Breast epithelium (tissue), 3 donors: ENCODE results near the gene ZNF470.

Source experiments
- CTCF ChIP-seq, 3 donors: fragments of 450-650 bp; IDR thresholded peaks; one replicate each; pipeline ENCODE4 v1.5.1; 2016 to 2017; ENCODE audit warnings: antibody characterized with exemption in 3 of 3, mild to moderate bottlenecking in 3 of 3, moderate library complexity in 3 of 3
- POLR2A ChIP-seq: fragments of 450-650 bp; IDR thresholded peaks from one replicate; pipeline ENCODE4 v1.6.1; 2016; ENCODE audit warnings: antibody characterized with exemption, mild to moderate bottlenecking, moderate library complexity
- POLR2AphosphoS5 ChIP-seq, 3 donors: sonication (generic); formaldehyde crosslinking; IDR thresholded peaks; one replicate each; pipeline ENCODE4 v1.6.1; 2017; ENCODE audit warnings: antibody characterized with exemption in 3 of 3

GRCh38 chr19:56597696-56598095, 30.4 kb downstream of the ZNF470 start:
- no peak for TF ChIP-seq POLR2A
- TF ChIP-seq CTCF (IDR thresholded peaks at IDR 0.05), result no peak
- TF ChIP-seq POLR2AphosphoS5 (IDR thresholded peaks at IDR 0.05), result no peak
